Coronary artery (tissue), 2 donors: ENCODE results near the gene PLD4.

Experiments
- DNase-seq: peaks from one replicate; pipeline ENCODE4 v3.0.0-alpha.2; 2017; ENCODE audit warnings: low spot score
- H3K27ac ChIP-seq, 2 donors: fragments of 200-600 bp; sonication (generic); one replicate each; pipeline ENCODE4 v1.5.1; 2016 to 2019
- H3K4me3 ChIP-seq: fragments of 200-600 bp; sonication (generic); 2 replicates; pipeline ENCODE4 v1.5.1; 2016; ENCODE audit warnings: mild to moderate bottlenecking, moderate library complexity
- TF ChIP-seq, protein P1 (sequence below): fragments of 200-600 bp; sonication (generic); IDR thresholded peaks from one replicate; pipeline ENCODE4 v1.5.1; 2019; ENCODE audit warnings: antibody characterized with exemption

The PLD4 gene

DNA sequence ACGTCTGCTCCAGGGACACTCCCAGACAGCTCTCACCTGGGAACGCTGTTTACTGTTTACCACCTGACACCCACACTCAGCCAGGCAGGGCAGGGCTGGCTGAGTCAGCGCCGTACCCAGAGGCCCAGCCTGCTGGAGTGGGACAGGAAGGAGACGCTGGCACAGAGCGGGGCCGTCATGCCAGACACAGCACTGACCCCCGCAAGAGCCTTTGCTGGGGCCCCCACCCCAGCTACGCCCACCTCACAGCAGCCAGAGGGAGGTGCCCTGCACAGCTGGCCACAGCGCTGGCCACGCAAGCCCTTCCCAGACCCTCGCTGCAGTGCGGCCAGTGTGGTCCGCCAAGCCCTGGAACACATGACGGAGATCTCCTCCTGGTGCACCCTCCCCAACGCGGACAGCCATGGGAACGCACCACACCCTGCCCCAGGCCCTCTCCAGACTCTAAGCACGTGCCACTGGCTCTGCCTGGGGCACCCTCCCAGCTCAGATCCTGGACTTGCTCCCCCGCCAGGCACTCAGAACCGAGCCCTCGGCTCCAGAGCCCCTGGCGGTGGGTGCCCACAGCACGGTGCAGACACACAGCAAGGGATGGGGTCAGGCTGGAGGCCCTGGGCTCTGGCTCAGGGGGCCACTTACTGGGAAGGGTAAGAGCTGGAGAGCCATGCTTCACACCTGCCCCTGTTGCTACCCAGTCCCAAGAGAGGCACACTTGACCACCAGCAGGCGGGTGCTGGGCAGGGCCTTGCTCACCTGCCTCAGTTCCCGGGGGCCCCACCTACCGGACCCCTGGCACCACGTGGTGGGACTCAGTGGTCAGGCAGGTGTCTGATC lies 47.8 kb downstream of the PLD4 start:
- Histone ChIP-seq H3K4me3 (peak overlapping the region; percentile 40), H3K27ac (peak overlapping the region; percentile 86 to 97)
- TF ChIP-seq, protein P1, sequence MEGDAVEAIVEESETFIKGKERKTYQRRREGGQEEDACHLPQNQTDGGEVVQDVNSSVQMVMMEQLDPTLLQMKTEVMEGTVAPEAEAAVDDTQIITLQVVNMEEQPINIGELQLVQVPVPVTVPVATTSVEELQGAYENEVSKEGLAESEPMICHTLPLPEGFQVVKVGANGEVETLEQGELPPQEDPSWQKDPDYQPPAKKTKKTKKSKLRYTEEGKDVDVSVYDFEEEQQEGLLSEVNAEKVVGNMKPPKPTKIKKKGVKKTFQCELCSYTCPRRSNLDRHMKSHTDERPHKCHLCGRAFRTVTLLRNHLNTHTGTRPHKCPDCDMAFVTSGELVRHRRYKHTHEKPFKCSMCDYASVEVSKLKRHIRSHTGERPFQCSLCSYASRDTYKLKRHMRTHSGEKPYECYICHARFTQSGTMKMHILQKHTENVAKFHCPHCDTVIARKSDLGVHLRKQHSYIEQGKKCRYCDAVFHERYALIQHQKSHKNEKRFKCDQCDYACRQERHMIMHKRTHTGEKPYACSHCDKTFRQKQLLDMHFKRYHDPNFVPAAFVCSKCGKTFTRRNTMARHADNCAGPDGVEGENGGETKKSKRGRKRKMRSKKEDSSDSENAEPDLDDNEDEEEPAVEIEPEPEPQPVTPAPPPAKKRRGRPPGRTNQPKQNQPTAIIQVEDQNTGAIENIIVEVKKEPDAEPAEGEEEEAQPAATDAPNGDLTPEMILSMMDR = no peak
- DNase-seq = no peak

DNA sequence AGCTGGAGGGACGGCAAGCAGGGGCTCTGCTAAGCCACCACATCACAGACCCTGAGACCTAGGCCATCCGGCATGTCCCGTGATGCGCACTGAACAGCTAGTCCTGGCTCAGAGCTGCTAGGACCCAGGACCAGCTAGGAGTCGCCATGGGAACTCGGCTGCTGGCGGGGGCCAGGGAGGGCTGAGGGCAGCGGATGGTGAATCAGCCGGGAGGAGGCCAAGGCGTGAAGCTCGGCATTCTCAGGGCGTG lies 48.4 kb downstream of the PLD4 start:
- DNase-seq = peak; percentile 96
- Histone ChIP-seq H3K4me3 (peak overlapping the region; percentile 40), H3K27ac (peak overlapping the region; percentile 86 to 97)
- TF ChIP-seq, protein P1 = no peak

DNA sequence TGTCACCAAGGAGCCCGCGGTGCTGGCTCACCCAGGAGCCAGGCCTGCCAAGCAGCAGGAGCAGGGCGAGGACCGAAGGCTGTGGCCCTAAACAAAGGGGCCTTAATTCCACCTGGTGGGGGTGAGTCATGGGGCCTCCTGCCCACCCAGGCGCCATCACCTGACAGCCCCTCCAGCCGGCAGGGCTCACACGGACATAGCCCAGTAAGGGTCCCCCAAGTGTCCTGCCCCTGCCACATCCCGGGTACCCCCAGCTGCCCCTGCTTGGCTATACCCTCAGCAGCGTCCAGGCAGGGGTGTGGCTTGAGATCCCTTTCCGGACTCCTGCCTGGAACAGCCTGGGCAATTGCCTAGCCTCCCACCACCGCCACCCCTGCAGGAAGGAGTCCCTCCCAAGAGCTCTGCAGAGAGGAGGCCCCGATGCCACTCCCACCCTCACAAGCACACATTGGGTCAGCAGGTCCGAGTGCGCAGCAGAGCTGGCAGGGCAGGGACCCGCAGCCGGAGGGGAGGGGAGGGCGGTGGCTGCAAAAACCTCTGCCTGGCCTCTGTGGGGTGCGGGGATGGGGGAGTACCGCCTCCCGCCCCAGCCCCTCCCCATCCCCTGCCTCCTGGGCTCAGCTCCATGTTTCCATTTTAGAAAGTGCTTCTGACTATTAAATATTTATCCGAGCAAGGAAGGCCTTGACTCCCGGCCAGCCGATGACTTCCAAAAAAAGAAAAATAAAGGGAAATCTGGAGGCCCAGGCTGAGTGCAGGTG lies 48.9 kb downstream of the PLD4 start:
- H3K4me3 ChIP-seq = peak overlapping the region; percentile 58
- DNase-seq = no peak
- H3K27ac ChIP-seq = peak overlapping the region; percentile 86 to 97
- TF ChIP-seq, protein P1 = no peak

DNA sequence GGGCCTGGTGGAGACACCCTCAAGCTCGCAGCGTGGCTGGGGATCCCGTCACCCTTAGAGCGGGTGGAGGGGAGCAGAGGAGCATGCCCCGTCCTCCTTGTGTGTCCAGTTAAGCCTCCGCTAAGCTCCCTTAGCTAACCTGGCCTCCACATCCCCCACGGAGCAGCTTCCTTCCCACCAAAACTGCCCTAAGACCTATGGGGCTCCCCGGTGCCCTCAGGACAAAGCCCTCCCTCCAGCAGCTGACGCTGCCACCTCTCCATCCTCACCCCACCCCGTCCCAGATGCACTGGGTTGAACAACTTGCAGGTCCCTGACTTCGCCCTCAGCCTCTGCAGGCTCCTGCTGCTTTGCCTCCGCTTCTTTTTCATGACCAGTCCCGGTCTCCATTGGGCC lies 49.5 kb downstream of the PLD4 start:
- Histone ChIP-seq H3K27ac (peak overlapping the region; percentile 86 to 97), H3K4me3 (peak overlapping the region; percentile 58)
- no peak for DNase-seq
- TF ChIP-seq, protein P1 = no peak

DNA sequence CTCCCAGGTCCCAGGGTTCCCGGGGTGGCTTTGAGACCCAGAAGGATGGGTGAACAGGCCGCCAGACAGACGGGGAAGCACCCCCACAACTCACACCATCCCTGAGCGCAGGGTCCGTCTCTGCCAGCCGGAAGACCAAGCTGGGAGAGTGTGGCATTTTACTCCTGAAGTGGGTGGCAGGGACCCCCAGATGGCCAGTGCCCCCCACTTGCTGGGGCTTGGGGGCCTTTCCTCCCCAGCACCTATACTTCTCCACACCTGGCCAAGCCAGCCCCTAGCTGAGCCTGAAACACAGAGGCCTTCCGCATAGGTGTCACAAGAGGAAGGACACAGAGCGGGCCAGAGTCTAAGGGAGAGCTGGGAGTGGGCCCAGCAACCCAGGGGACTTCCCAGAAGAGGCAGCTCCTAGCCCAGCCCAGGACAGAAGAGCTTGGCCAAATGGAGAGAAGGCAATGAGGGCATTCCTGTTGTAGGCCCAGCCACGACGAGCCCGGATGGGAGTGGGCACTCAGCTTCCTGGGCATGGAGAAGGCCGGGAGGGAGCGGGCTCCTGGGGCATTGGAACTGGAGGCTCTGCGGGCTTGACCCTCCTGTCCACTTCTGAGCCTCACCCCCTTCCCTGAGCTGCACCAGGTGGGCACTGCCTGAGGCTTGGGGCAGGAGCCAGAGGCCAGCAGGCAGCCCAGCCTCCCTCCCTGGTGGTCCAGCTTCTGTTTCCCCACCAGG lies 50.1 kb downstream of the PLD4 start:
- TF ChIP-seq, protein P1 = no peak
- DNase-seq = no peak
- Histone ChIP-seq H3K27ac (peak overlapping the region; percentile 86 to 97), H3K4me3 (no peak overlapping the region)

DNA sequence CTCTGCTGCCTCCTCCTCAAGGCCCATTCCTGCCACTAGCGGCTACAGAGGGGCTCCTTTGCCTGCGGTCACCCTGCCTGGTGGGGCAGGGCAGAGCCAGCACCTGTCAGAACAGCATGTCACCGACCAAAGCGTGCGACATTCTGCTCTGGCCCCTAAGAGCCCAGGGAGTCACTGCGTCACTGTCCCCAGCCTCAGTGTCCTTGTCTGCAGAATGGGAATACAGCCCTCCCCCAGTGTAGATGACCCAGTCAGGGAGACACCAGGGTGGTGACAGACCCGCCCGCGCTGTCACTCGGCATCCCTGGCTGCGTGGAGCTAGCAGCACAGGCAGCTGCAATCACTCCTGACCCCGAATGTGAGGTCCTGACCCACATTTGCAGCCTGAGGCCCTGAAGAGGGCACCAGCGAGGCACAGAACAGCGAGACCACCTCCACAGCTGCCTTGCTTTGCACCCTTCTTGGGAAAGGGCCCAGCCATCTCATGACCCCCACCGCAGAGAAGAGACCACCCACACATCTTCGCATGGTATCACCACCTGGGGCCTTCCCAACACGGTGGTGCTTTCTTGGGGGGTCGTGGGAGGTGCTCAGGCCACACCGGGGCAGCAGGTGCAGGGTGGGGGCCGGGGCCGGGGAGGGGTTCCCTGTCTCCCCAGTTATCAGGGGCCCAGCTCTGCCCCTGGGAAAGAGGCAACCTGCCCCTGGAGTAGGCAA lies 51.0 kb downstream of the PLD4 start:
- TF ChIP-seq, protein P1 = no peak
- Histone ChIP-seq H3K27ac (peak overlapping the region in 1 of 2 donors; percentile 97), H3K4me3 (peak overlapping the region; percentile 22)
- no peak for DNase-seq
